Esophagus squamous epithelium (tissue), 4 donors: ENCODE data around the gene TSHZ2.

Experiments
- POLR2A ChIP-seq, 4 donors: fragments of 450-650 bp; IDR thresholded peaks; one replicate each; pipeline ENCODE4 v1.6.1; 2017; ENCODE audit warnings: antibody characterized with exemption in 4 of 4, mild to moderate bottlenecking in 4 of 4, moderate library complexity in 3 of 4
- TF ChIP-seq, protein P1 (sequence below), 6 experiments: fragments of 450-650 bp in 4 of 6; fragments of 200-600 bp in 2 of 6; sonication (generic) in 2 of 6; IDR thresholded peaks; one replicate each; pipeline ENCODE4 v1.5.1; 2016 to 2019; ENCODE audit warnings: antibody characterized with exemption in 6 of 6, mild to moderate bottlenecking in 4 of 6, moderate library complexity in 4 of 6

DNA sequence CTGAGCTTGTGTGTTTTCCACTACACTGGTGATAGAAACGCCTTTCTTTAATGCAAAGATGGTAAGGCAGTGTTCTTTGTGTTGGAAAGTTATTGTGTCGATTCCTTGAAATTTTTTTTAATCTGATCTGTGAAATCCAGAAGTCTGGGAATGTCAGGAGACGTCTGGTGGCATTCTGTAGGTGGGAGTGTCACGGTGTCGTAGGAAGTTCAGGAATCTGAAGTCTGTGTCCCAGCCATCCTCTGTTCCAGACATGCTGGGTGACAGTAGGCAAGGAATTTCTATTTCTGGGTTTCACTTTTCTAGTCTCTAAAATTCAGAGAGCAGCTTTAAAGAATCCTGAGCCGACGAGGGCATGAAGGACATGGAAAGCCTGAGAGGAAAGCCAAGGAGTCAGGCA, 397.7 kb downstream of the TSHZ2 start:
- TF ChIP-seq, protein P1, sequence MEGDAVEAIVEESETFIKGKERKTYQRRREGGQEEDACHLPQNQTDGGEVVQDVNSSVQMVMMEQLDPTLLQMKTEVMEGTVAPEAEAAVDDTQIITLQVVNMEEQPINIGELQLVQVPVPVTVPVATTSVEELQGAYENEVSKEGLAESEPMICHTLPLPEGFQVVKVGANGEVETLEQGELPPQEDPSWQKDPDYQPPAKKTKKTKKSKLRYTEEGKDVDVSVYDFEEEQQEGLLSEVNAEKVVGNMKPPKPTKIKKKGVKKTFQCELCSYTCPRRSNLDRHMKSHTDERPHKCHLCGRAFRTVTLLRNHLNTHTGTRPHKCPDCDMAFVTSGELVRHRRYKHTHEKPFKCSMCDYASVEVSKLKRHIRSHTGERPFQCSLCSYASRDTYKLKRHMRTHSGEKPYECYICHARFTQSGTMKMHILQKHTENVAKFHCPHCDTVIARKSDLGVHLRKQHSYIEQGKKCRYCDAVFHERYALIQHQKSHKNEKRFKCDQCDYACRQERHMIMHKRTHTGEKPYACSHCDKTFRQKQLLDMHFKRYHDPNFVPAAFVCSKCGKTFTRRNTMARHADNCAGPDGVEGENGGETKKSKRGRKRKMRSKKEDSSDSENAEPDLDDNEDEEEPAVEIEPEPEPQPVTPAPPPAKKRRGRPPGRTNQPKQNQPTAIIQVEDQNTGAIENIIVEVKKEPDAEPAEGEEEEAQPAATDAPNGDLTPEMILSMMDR (IDR thresholded peaks at IDR 0.05): no peak
- TF ChIP-seq POLR2A (IDR thresholded peaks at IDR 0.05): no peak
